Measurements from ENCODE around the gene IL16.

The IL16 gene

GRCh38 chr15:81174125-81174791, 22.4 kb upstream of the IL16 start:
- no peak for DNase-seq (ENCODE audit: low read depth in 4 of 4, low spot score in 1 of 4)

- no peak for DNase-seq (ENCODE audit: low read depth in 4 of 4, low spot score in 1 of 4)
Measured at GRCh38 chr15:81174792-81175327, 21.8 kb upstream of the IL16 start.

- DNase-seq (ENCODE audit: low read depth in 4 of 4, low spot score in 1 of 4), result no peak
Measured at GRCh38 chr15:81175496-81175895, 21.2 kb upstream of the IL16 start.

- DNase-seq (ENCODE audit: low read depth in 4 of 4, low spot score in 1 of 4), result no peak
Measured at GRCh38 chr15:81176291-81176893, 20.3 kb upstream of the IL16 start.

- DNase-seq (ENCODE audit: low read depth in 4 of 4, low spot score in 1 of 4), result no peak
Measured at GRCh38 chr15:81178365-81178764, 18.3 kb upstream of the IL16 start.

- no peak for DNase-seq (ENCODE audit: low read depth in 4 of 4, low spot score in 1 of 4)
Measured at GRCh38 chr15:81181220-81181619, 15.5 kb upstream of the IL16 start.

GRCh38 chr15:81182031-81182755, 14.5 kb upstream of the IL16 start:
- no peak for DNase-seq (ENCODE audit: low read depth in 4 of 4, low spot score in 1 of 4)

GRCh38 chr15:81182756-81183438, 13.8 kb upstream of the IL16 start:
- no peak for DNase-seq (ENCODE audit: low read depth in 4 of 4, low spot score in 1 of 4)

GRCh38 chr15:81183439-81183775, 13.3 kb upstream of the IL16 start:
- DNase-seq (ENCODE audit: low read depth in 4 of 4, low spot score in 1 of 4), result no peak

- no peak for DNase-seq (ENCODE audit: low read depth in 4 of 4, low spot score in 1 of 4)
Measured at GRCh38 chr15:81184188-81184587, 12.5 kb upstream of the IL16 start.

- no peak for DNase-seq (ENCODE audit: low read depth in 4 of 4, low spot score in 1 of 4)
Measured at GRCh38 chr15:81185631-81186295, 10.9 kb upstream of the IL16 start.

- DNase-seq (ENCODE audit: low read depth in 4 of 4, low spot score in 1 of 4), result no peak
Measured at GRCh38 chr15:81188354-81188753, 8.3 kb upstream of the IL16 start.

GRCh38 chr15:81189583-81190283, 6.9 kb upstream of the IL16 start:
- DNase-seq (ENCODE audit: low read depth in 4 of 4, low spot score in 1 of 4), result no peak

- DNase-seq (ENCODE audit: low read depth in 4 of 4, low spot score in 1 of 4), result no peak
Measured at GRCh38 chr15:81190922-81191507, 5.7 kb upstream of the IL16 start.

- no peak for DNase-seq (ENCODE audit: low read depth in 4 of 4, low spot score in 1 of 4)
Measured at GRCh38 chr15:81191701-81192100, 5.0 kb upstream of the IL16 start.

- no peak for DNase-seq (ENCODE audit: low read depth in 4 of 4, low spot score in 1 of 4)
Measured at GRCh38 chr15:81194723-81195122, 2.0 kb upstream of the IL16 start.

GRCh38 chr15:81195339-81195864, 1.3 kb upstream of the IL16 start:
- DNase-seq (ENCODE audit: low read depth in 4 of 4, low spot score in 1 of 4), result no peak

- no peak for DNase-seq (ENCODE audit: low read depth in 4 of 4, low spot score in 1 of 4)
Measured at GRCh38 chr15:81197255-81197630, 564 bp downstream of the IL16 start.

GRCh38 chr15:81197688-81198281, 1.1 kb downstream of the IL16 start:
- no peak for DNase-seq (ENCODE audit: low read depth in 4 of 4, low spot score in 1 of 4)
